H1 (cell line): Measurements from ENCODE around the gene SERINC5. TPM values are rescaled to one million over a fixed set of nuclear protein-coding genes. Genes with fewer than 3 reads are reported as not detected.
A peak's percentile ranks its signal among the peaks of the same experiment; 100 is the strongest.

Experiments
- CTCF ChIA-PET: fragments of 300-600 bp; sonication (Branson Sonifier 250); formaldehyde crosslinking; loops from one replicate; lab custom pipeline; 2021; ENCODE audit not compliant: partially characterized antibody; lab: Charles Lee
- POLR2A ChIA-PET: fragments of 300-600 bp; sonication (Branson Sonifier 250); formaldehyde crosslinking; loops from one replicate; lab custom pipeline; 2021; ENCODE audit warnings: inconsistent platforms; ENCODE audit not compliant: partially characterized antibody; lab: Charles Lee
- DNase-seq, 2 experiments: peaks; one replicate each; pipeline versions ENCODE4 v3.0.0 to v3.0.0-alpha.2; 2010 to 2022; ENCODE audit warnings: low spot score in 2 of 2, low read depth in 1 of 2, mixed read lengths in 1 of 2
- FAIRE-seq: peaks from 2 replicates; lab custom pipeline; 2011; peaks lifted over from hg19 to GRCh38; lab: Jason Lieb, UNC
- H2AFZ ChIP-seq: 2 replicates; pipeline ENCODE4 v1.8.1; 2012; ENCODE audit warnings: low read length, inconsistent platforms
- H2AK5ac ChIP-seq: 2 replicates; pipeline ENCODE4 v1.6.1; 2013; ENCODE audit warnings: low read depth, low read length
- H2BK120ac ChIP-seq: replicated peaks from 2 replicates; pipeline ENCODE3; 2013; ENCODE audit warnings: low read depth, low read length, inconsistent platforms
- H2BK12ac ChIP-seq: 2 replicates; pipeline ENCODE4 v1.6.1; 2013; ENCODE audit warnings: low read depth, low read length
- H2BK15ac ChIP-seq: 2 replicates; pipeline ENCODE4 v1.6.1; 2013; ENCODE audit warnings: low read length
- H2BK20ac ChIP-seq: 2 replicates; pipeline ENCODE4 v1.6.1; 2013; ENCODE audit warnings: low read length
- H2BK5ac ChIP-seq: 2 replicates; pipeline ENCODE4 v1.6.1; 2013; ENCODE audit warnings: low read depth, low read length
- H3K14ac ChIP-seq: 2 replicates; pipeline ENCODE4 v1.6.1; 2013; ENCODE audit warnings: inconsistent platforms; ENCODE audit not compliant: insufficient read length
- H3K18ac ChIP-seq: 2 replicates; pipeline ENCODE4 v1.6.1; 2013; ENCODE audit warnings: low read length; ENCODE audit errors: extremely low read depth
- H3K23ac ChIP-seq: 2 replicates; pipeline ENCODE4 v1.6.1; 2013; ENCODE audit warnings: inconsistent platforms; ENCODE audit not compliant: insufficient read length
- H3K23me2 ChIP-seq: 2 replicates; pipeline ENCODE4 v1.6.1; 2013; ENCODE audit warnings: low read depth, low read length
- H3K27ac ChIP-seq: 2 replicates; pipeline ENCODE4 v1.6.1; 2011; ENCODE audit warnings: low read depth, low read length, inconsistent platforms
- H3K27me3 ChIP-seq, 4 experiments: replicated peaks in 1 of 4; 1 replicate in 1 of 4; 2 replicates in 3 of 4; pipeline versions ENCODE4 v1.6.1 to v1.8.1; 2011 to 2013; ENCODE audit warnings: low read length in 3 of 4, mild to moderate bottlenecking in 3 of 4, inconsistent platforms in 2 of 4, mixed read lengths in 2 of 4, moderate library complexity in 1 of 4; ENCODE audit not compliant: control insufficient read depth in 3 of 4, insufficient read depth in 3 of 4; ENCODE audit errors: extremely low read depth in 1 of 4
- H3K36me3 ChIP-seq, 4 experiments: 2 replicates each; pipeline versions ENCODE4 v1.6.1 to v1.8.1; 2011 to 2013; ENCODE audit warnings: mild to moderate bottlenecking in 4 of 4, low read length in 3 of 4, moderate library complexity in 2 of 4, control low read depth in 1 of 4, inconsistent platforms in 1 of 4; ENCODE audit not compliant: insufficient read depth in 4 of 4, control insufficient read depth in 2 of 4
- H3K4ac ChIP-seq: replicated peaks from 2 replicates; pipeline ENCODE3; 2013; ENCODE audit warnings: low read length, low read depth, mixed read lengths, inconsistent platforms; ENCODE audit not compliant: insufficient read length
- H3K4me1 ChIP-seq, 4 experiments: replicated peaks in 1 of 4; 1 replicate in 1 of 4; 2 replicates in 3 of 4; pipeline versions ENCODE4 v1.6.1 to v1.8.1; 2011 to 2013; ENCODE audit warnings: low read length in 3 of 4, inconsistent platforms in 2 of 4, mixed read lengths in 1 of 4; ENCODE audit not compliant: insufficient read depth in 4 of 4, control insufficient read depth in 3 of 4
- H3K4me2 ChIP-seq, 2 experiments: 2 replicates each; pipeline versions ENCODE4 v1.6.1 to v1.8.1; 2011 to 2013; ENCODE audit warnings: low read depth in 2 of 2, low read length in 2 of 2, control low read depth in 1 of 2, inconsistent platforms in 1 of 2, mild to moderate bottlenecking in 1 of 2; ENCODE audit not compliant: insufficient read depth in 1 of 2
- H3K4me3 ChIP-seq, 4 experiments: fragments of 200-600, 300-600 bp in 1 of 4; sonication (generic), shearing (Covaris generic), sonication (Bioruptor Twin) in 1 of 4; 2 replicates each; pipeline versions ENCODE4 v1.5.1 to v1.8.1; 2011 to 2016; ENCODE audit warnings: low read length in 4 of 4, low read depth in 3 of 4, control low read depth in 2 of 4, inconsistent platforms in 2 of 4, mild to moderate bottlenecking in 2 of 4, mixed read lengths in 1 of 4, moderate library complexity in 1 of 4; ENCODE audit not compliant: insufficient read depth in 2 of 4; ENCODE audit errors: extremely low read depth in 1 of 4
- H3K56ac ChIP-seq: replicated peaks from 2 replicates; pipeline ENCODE3; 2013; ENCODE audit warnings: low read depth, mild to moderate bottlenecking, mixed read lengths, low read length, inconsistent platforms; ENCODE audit not compliant: insufficient read length
- H3K79me1 ChIP-seq: 2 replicates; pipeline ENCODE4 v1.6.1; 2013; ENCODE audit warnings: low read depth, low read length, control low read depth
- H3K79me2 ChIP-seq, 2 experiments: 2 replicates each; pipeline versions ENCODE4 v1.6.1 to v1.8.1; 2012 to 2013; ENCODE audit warnings: low read length in 2 of 2, mild to moderate bottlenecking in 2 of 2, inconsistent platforms in 1 of 2; ENCODE audit not compliant: insufficient read depth in 2 of 2, control insufficient read depth in 1 of 2
- H3K9ac ChIP-seq, 4 experiments: replicated peaks in 1 of 4; 1 replicate in 1 of 4; 2 replicates in 3 of 4; pipeline versions ENCODE4 v1.6.1 to v1.8.1; 2011 to 2013; ENCODE audit warnings: low read depth in 3 of 4, low read length in 3 of 4, control low read depth in 2 of 4, mild to moderate bottlenecking in 2 of 4, moderate library complexity in 2 of 4, inconsistent platforms in 1 of 4; ENCODE audit errors: extremely low read depth in 1 of 4
- H3K9me3 ChIP-seq, 2 experiments: 2 replicates each; pipeline versions ENCODE4 v1.6.1 to v1.8.1; 2012 to 2013; ENCODE audit warnings: mild to moderate bottlenecking in 2 of 2, moderate library complexity in 2 of 2, control low read depth in 1 of 2, inconsistent platforms in 1 of 2, low read depth in 1 of 2, low read length in 1 of 2, mixed read lengths in 1 of 2; ENCODE audit not compliant: insufficient read depth in 2 of 2
- H4K20me1 ChIP-seq, 2 experiments: replicated peaks in 1 of 2; 2 replicates each; pipeline versions ENCODE3 to v1.8.1; 2011 to 2013; ENCODE audit warnings: inconsistent platforms in 2 of 2, low read length in 2 of 2, mild to moderate bottlenecking in 1 of 2; ENCODE audit not compliant: insufficient read depth in 2 of 2, control insufficient read depth in 1 of 2
- H4K5ac ChIP-seq: 2 replicates; pipeline ENCODE4 v1.6.1; 2013; ENCODE audit warnings: low read length, low read depth, mixed read lengths, inconsistent platforms; ENCODE audit not compliant: insufficient read length
- H4K8ac ChIP-seq: 2 replicates; pipeline ENCODE4 v1.8.0; 2013; ENCODE audit warnings: mild to moderate bottlenecking, moderate library complexity, low read length, inconsistent platforms; ENCODE audit not compliant: insufficient read depth; ENCODE audit errors: extremely low read depth
- H4K91ac ChIP-seq: replicated peaks from 2 replicates; pipeline ENCODE3; 2013; ENCODE audit warnings: low read length, mixed read lengths, inconsistent platforms; ENCODE audit not compliant: insufficient read length
- MAFK ChIP-seq: IDR thresholded peaks from 2 replicates; pipeline ENCODE4 v1.6.1; 2012; ENCODE audit warnings: low read depth, mild to moderate bottlenecking, improper control_type of control experiment, low read length
- RXRA ChIP-seq: IDR thresholded peaks from 2 replicates; pipeline ENCODE4 v1.6.1; 2011; ENCODE audit warnings: low read depth, mild to moderate bottlenecking, low read length, moderate library complexity; ENCODE audit not compliant: insufficient read depth
- TEAD4 ChIP-seq: IDR thresholded peaks from 2 replicates; pipeline ENCODE4 v1.6.1; 2012; ENCODE audit warnings: low read depth, low read length, inconsistent platforms, mixed read lengths
- WGBS, 2 experiments: shearing (Covaris generic) in 1 of 2; methylation state at CpG; one replicate each; pipeline versions ENCODE4 v1.1.6 to v1.1.7; 2013 to 2015; ENCODE audit warnings: low lambda C conversion rate in 2 of 2, mixed read lengths in 2 of 2, inconsistent platforms in 1 of 2, low coverage in 1 of 2, missing lambda C conversion rate in 1 of 2; ENCODE audit not compliant: insufficient replicate concordance in 2 of 2, insufficient coverage in 1 of 2, insufficient read length in 1 of 2; ENCODE audit errors: extremely low coverage in 1 of 2, missing lambda C conversion rate in 1 of 2; 5-methylcytosine and 5-hydroxymethylcytosine counted together
- polyA plus RNA-seq, 7 experiments: library from polyadenylated mRNA; depleted of rRNA in 3 of 7; stranded (reverse) in 5 of 7; unstranded in 2 of 7; fragments of >200 nt in 5 of 7; fragments of 200-250 nt in 2 of 7; gene quantifications; 1 replicate in 5 of 7; 2 replicates in 1 of 7; 4 replicates in 1 of 7; pipeline versions ENCODE4 v1.2.1 to v1.2.3, GENCODE V29; 2011 to 2013; ENCODE audit warnings: missing spikeins in 2 of 7, mixed read lengths in 2 of 7
- total RNA-seq: library from RNA; stranded (reverse); fragmentation: NEBNext Ultra II Directional; extraction: Animal tissue kit (Norgen Biotek cat#: 25700); gene quantifications from 2 replicates; pipeline ENCODE4 v1.2.1, GENCODE V29; 2021

Gene SERINC5
- total and polyA plus RNA-seq, 2 of the 8 experiments (the other 6 are each of a cell fraction or from before 2014, with no cell fraction given), result 32.2 to 149 TPM

DNA sequence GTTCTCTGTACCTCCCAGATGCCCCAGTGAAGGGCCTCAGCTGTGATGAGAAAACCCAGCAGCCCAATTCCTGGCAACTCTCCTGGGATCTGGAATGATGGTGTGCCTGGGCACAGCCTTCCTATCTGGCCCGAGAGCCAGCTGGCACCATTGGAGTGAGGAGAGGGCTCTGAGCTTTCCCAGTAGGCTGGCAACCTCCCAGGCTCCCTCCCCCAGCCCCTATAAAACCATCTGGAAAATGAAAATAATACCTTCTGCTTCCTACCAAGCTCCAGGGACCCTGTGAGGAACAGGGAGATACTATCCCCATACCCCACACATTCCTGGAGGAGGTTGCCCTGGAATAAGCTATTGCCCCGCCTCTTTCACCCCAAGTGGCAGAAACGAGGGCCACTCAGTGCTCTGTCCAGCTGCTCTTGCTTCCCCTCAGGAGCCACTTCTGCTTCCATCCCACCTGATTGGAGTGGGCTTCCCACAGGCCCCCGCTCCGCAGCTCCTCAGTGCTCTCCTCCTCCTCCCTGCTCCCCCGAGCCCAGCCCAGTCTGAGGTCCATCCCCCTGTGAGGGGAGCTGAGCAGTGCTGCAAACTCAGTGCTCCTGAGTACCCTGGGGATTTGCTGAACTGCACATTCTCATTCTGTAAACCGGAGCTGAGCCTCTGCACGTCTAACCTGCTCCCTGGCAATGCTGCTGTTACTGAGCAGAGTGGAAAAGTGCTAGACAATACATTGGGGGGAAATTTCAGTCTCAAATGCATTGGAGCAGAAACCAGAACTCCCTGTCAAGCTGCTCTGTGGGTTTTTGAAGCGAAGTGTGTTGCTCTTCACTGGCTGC lies 146.0 kb downstream of the SERINC5 start:
- Histone ChIP-seq H3K9me3 (no peaks in the 10 kb centered on the region; a peak in 2 of 4 replicates), H4K8ac (peak overlapping the region; percentile 45), H3K4me3 (0 out of 8 replicates have a peak overlapping the region, but pooled peaks of 1 of the 4 experiments have one; percentile 4), H3K4me1 (peaks cover 6 to 19% (median 17%) of the 10 kb centered on the region in 4 experiments), H3K14ac (no peak overlapping the region), H3K9ac (no peak overlapping the region), H3K36me3 (no peaks in the 10 kb centered on the region), H3K18ac (peak overlapping the region; percentile 71; the same call in 1 of the 2 replicates), H4K20me1 (no peaks in the 10 kb centered on the region), H4K91ac (peak overlapping the region; percentile 59), H3K79me2 (no peaks in the 10 kb centered on the region), H2AK5ac (no peak overlapping the region), H3K27me3 (no peaks in the 10 kb centered on the region), H2BK5ac (0 out of 2 replicates have a peak overlapping the region, but pooled peaks have one; percentile 7), H2BK12ac (0 out of 2 replicates have a peak overlapping the region, but pooled peaks have one; percentile 18), H2BK120ac (peak overlapping the region; percentile 1), H3K79me1 (no peaks in the 10 kb centered on the region), H3K4me2 (peak overlapping the region in 1 of 2 experiments; percentile 15; a peak in 3 of 4 replicates), H3K4ac (no peak overlapping the region), H2BK15ac (peak overlapping the region; percentile 14), H2BK20ac (peak overlapping the region; percentile 96; the same call in 1 of the 2 replicates), H2AFZ (0 out of 2 replicates have a peak overlapping the region, but pooled peaks have one; percentile 14), H3K27ac (no peak overlapping the region), H4K5ac (no peak overlapping the region), H3K56ac (no peak overlapping the region), H3K23ac (no peak overlapping the region), H3K23me2 (no peaks in the 10 kb centered on the region)
- CTCF ChIA-PET, result interaction anchor here (0.8 to 2.0 kb wide), 19 partner anchors 9 to 231 kb away, joined by 3 to 10 read pairs (median 4); no protein-coding TSS in a partner anchor
- no peak for TF ChIP-seq MAFK
- 0 out of 2 replicates have a peak, but pooled peaks have one; percentile 46 for TF ChIP-seq TEAD4
- TF ChIP-seq RXRA, result no peak
- FAIRE-seq (no peak), DNase-seq (peak in 1 of 2 experiments; percentile 63)
- 62% methylated on average over 9 of the region's 9 CpGs; no CpG with 5 or more reads in 1 of the 2 experiments for WGBS, 2 experiments
- POLR2A ChIA-PET, result interaction anchor here (0.6 to 2.4 kb wide), 13 partner anchors 10 to 151 kb away, joined by 3 to 8 read pairs (median 3); no protein-coding TSS in a partner anchor
